Testis (tissue), 3 donors: ENCODE results near the gene LIPN. TPM values are rescaled to one million over a fixed set of nuclear protein-coding genes. Genes with fewer than 3 reads are reported as not detected.

Experiments
- DNase-seq: peaks from one replicate; pipeline ENCODE4 v3.0.0-alpha.2; 2019
- H3K27ac ChIP-seq, 2 donors: fragments of 200-600 bp; sonication (generic); one replicate each; pipeline ENCODE4 v1.5.1; 2019
- H3K27me3 ChIP-seq: fragments of 200-600 bp; sonication (generic); one replicate; pipeline ENCODE4 v1.5.1; 2019
- H3K36me3 ChIP-seq: fragments of 200-600 bp; sonication (generic); one replicate; pipeline ENCODE4 v1.5.1; 2017; ENCODE audit warnings: low read depth; ENCODE audit errors: missing control alignments
- H3K4me1 ChIP-seq: fragments of 200-600 bp; sonication (generic); one replicate; pipeline ENCODE4 v1.5.1; 2019
- H3K4me3 ChIP-seq, 2 donors: fragments of 200-600 bp; sonication (generic); one replicate each; pipeline ENCODE4 v1.5.1; 2017 to 2019
- H3K9me3 ChIP-seq: fragments of 200-600 bp; sonication (generic); one replicate; pipeline ENCODE4 v1.5.1; 2017
- CTCF ChIP-seq, 3 experiments: fragments of 450-650 bp in 2 of 3; fragments of 200-600 bp in 1 of 3; sonication (generic) in 1 of 3; IDR thresholded peaks; one replicate each; pipeline ENCODE4 v1.5.1; 2016 to 2019; ENCODE audit warnings: antibody characterized with exemption in 3 of 3, mild to moderate bottlenecking in 2 of 3, moderate library complexity in 1 of 3
- POLR2A ChIP-seq: fragments of 450-650 bp; IDR thresholded peaks from one replicate; pipeline ENCODE4 v1.6.1; 2017; ENCODE audit warnings: antibody characterized with exemption, mild to moderate bottlenecking, moderate library complexity
- WGBS, 2 donors: methylation state at CpG; one replicate each; pipeline ENCODE4 v1.1.5; 2018; 5-methylcytosine and 5-hydroxymethylcytosine counted together
- intact Hi-C: fragments of 100-400 bp; cut with DNase I; formaldehyde crosslinking; loops from one replicate; pipeline ENCODE4 v1.15.1; 2023; ENCODE audit warnings: low total_unique reads
- polyA plus RNA-seq: library from polyadenylated mRNA; stranded (reverse); fragments of 350-450 nt; fragmentation: Illumina TruSeq; extraction: RNeasy Lipid Tissue Mini Kit (QIAGEN cat#74804); gene quantifications from one replicate; pipeline ENCODE4 v1.2.3, GENCODE V29; 2014; ENCODE audit warnings: low read depth, low replicate concordance; ENCODE audit not compliant: insufficient read depth
- total RNA-seq, 2 donors: library from RNA; depleted of rRNA; stranded (reverse); fragments of >200 nt; gene quantifications; one replicate each; pipeline ENCODE4 v1.2.3, GENCODE V29; 2016

The LIPN gene
- total and polyA plus RNA-seq, 3 donors from 2014 or later = 0.31 TPM; not detected in 2

- H3K9me3 ChIP-seq = no peaks in the 10 kb centered on the region
- H3K27ac ChIP-seq = no peak overlapping the region
- intact Hi-C loops = no loop called here
- no peak for DNase-seq
- 79 to 83% methylated on average over 1 of the region's 1 CpG for WGBS, 2 donors
- no peaks in the 10 kb centered on the region for H3K27me3 ChIP-seq
- no peak for TF ChIP-seq CTCF (IDR thresholded peaks at IDR 0.05)
- TF ChIP-seq POLR2A = no peak
- H3K36me3 ChIP-seq = no peaks in the 10 kb centered on the region
- H3K4me1 ChIP-seq = no peaks in the 10 kb centered on the region
- no peak overlapping the region for H3K4me3 ChIP-seq
These were observed 9.6 kb downstream of the LIPN start for GRCh38 chr10:88769384-88769783.

GRCh38 chr10:88781206-88781605 lies 21.4 kb downstream of the LIPN start:
- Histone ChIP-seq H3K27ac (no peak overlapping the region), H3K4me3 (no peak overlapping the region), H3K36me3 (no peaks in the 10 kb centered on the region), H3K27me3 (no peaks in the 10 kb centered on the region), H3K4me1 (no peaks in the 10 kb centered on the region), H3K9me3 (no peaks in the 10 kb centered on the region)
- TF ChIP-seq POLR2A (no peak), CTCF (IDR thresholded peaks at IDR 0.05) (no peak)
- intact Hi-C loops = no loop called here
- WGBS, 2 donors = 75 to 77% methylated on average over 2 of the region's 2 CpGs
- no peak for DNase-seq

- no peaks in the 10 kb centered on the region for H3K9me3 ChIP-seq
- intact Hi-C loops = no loop called here
- TF ChIP-seq CTCF (IDR thresholded peaks at IDR 0.05) (no peak), POLR2A (no peak)
- WGBS, 2 donors = 62 to 92% methylated on average over 3 of the region's 3 CpGs
- H3K4me1 ChIP-seq = no peaks in the 10 kb centered on the region
- no peaks in the 10 kb centered on the region for H3K27me3 ChIP-seq
- DNase-seq = no peak
- no peak overlapping the region for H3K27ac ChIP-seq
- H3K36me3 ChIP-seq = no peaks in the 10 kb centered on the region
- no peak overlapping the region for H3K4me3 ChIP-seq
These were observed 22.4 kb downstream of the LIPN start for GRCh38 chr10:88782222-88782621.

- DNase-seq = no peak
- no peaks in the 10 kb centered on the region for H3K27me3 ChIP-seq
- H3K9me3 ChIP-seq = no peaks in the 10 kb centered on the region
- no peak overlapping the region for H3K4me3 ChIP-seq
- intact Hi-C loops = no loop called here
- no peaks in the 10 kb centered on the region for H3K4me1 ChIP-seq
- 81 to 84% methylated on average over 3 of the region's 3 CpGs for WGBS, 2 donors
- TF ChIP-seq POLR2A (no peak), CTCF (IDR thresholded peaks at IDR 0.05) (no peak)
- no peaks in the 10 kb centered on the region for H3K36me3 ChIP-seq
- H3K27ac ChIP-seq = no peak overlapping the region
These were observed 23.9 kb downstream of the LIPN start for GRCh38 chr10:88783724-88784123.

GRCh38 chr10:88786032-88786770 lies 26.4 kb downstream of the LIPN start:
- no peaks in the 10 kb centered on the region for H3K36me3 ChIP-seq
- DNase-seq = no peak
- TF ChIP-seq POLR2A = no peak
- TF ChIP-seq CTCF (IDR thresholded peaks at IDR 0.05) = no peak
- H3K4me3 ChIP-seq = no peak overlapping the region
- no peak overlapping the region for H3K27ac ChIP-seq
- intact Hi-C loops = no loop called here
- no peaks in the 10 kb centered on the region for H3K27me3 ChIP-seq
- H3K9me3 ChIP-seq = no peaks in the 10 kb centered on the region
- no peaks in the 10 kb centered on the region for H3K4me1 ChIP-seq
- 90 to 94% methylated on average over 9 to 10 of the region's 10 CpGs for WGBS, 2 donors
